ENCODE results near the gene ABCB9.
"Not testable (repeated sequence)": the region's sequence is repeated elsewhere in the genome, so short reads cannot be mapped to it uniquely, and the experiment has no call there.

ABCB9 gene

DNA sequence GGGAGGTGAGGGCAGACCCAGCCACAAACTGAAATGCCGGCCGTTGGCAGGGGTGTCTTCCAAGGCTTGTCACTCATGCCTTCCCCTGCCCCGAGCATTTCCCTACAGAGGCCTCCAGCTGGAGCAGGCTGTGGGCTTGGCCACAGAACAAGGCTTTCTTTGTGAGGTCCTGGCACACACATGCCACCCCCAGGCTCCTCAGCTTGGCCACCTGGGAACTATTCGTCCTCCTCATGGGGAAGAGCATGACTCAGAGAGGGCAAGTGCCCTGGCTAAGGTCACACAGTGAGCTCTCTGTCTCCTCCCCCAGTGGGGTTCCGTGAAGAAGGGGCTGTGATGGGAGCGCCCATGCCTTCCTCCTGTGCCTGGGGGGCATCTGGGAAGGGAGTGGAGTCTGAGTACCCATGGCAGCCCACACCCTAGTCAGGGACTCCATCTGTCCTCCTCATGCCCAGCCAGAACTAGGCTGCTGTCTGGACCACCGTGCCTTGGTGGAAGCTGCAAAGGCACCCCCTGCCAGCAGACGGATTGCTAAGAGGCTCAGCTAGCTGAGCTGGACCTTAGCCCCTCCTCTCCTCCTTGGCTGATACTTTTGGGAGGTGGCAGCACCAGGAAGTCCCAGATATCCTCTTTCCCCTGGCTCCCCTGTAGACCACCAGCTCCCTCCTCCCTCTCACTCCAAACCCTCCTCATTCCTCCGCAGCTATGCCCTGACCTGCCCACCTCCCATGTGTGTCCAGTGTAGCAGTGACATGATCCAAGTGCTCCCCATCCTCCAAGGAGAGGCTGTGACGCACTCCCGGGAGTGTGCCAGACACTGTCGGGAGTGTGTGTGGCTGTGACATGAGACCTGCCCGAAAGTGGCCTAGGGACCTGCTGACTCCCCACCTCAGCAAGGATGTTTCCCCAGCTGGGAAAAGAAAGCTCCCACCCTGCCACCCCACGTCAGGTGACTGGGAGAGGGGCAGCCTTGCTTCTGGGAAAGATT, 21.4 kb downstream of the ABCB9 start:
- peak in 55 of 56 donors; percentile 11 to 91 (median 73) for DNase-seq

DNA sequence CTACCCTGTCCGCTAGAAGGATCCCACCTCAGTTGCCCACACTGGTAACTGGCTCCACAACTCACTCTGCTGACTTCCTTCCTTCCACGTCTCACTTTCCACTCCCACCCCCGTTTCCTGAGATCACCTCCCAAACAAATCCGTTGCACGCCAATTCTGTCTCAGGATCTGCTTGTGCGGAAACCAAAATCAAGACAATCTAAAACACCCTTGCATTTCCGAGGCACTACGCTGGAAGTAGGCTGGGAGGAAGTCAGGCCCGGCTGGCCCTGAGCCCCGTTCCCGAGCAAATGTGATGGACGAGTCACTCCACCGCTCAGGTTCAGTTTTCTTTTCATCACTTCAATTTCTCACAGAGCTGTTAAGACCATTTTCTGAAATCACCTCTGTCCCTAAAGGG, 23.1 kb downstream of the ABCB9 start:
- DNase-seq = no peak

DNA sequence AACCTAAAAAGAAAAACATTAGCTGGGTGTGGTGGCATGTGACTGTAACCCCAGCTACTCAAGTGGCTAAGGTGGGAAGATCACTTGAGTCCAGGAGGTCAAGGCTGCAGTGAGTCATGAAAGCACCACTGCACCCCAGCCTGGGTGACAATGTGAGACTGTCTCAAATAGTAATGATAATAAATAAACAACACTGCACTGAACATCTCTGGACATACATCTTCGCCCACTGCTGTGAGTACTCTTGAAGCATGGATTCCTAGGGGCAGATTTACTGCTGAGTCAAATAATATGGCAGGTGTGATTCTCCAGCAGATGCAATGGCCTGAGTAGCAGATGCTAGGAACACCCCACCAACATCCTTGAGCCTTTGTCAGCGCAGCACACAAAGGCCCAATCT, 23.6 kb downstream of the ABCB9 start:
- no peak for DNase-seq

DNA sequence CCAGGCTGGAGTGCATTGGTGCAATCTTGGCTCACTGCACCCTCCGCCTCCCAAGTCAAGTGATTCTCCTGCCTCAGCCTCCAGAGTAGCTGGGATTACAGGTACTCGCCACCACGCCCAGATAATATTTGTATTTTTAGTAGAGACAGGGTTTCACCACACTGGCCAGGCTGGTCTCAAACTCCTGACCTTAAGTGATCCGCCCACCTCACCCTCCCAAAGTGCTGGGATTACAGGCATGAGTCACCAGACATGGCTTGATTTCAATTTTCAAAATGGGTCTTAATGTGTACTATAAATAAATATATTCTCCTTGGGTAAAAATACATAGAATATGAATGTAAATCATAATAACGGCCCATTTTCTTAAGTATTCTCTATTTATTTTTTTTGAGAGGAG, 24.9 kb downstream of the ABCB9 start:
- not testable (repeated sequence) for DNase-seq

DNA sequence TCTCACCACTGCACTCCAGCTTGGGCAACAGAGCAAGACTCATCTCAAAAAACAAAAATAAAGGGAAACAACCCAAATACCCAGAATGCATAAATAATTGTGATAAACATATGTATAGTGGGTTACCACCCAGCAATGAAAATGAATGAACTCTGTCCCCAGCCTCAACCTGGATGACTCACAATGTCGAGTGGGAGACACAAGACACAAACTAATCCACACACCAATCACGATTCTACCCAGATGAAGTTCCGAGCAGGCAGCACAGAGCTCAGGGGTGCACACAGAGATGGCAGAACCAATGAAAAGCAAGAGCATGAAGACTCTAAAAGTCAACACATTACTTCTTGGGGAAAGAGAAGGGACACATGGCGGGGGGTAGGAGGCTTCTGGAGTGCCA, 27.1 kb downstream of the ABCB9 start:
- DNase-seq = peak in 7 of 56 donors; percentile 11 to 43 (median 26)

DNA sequence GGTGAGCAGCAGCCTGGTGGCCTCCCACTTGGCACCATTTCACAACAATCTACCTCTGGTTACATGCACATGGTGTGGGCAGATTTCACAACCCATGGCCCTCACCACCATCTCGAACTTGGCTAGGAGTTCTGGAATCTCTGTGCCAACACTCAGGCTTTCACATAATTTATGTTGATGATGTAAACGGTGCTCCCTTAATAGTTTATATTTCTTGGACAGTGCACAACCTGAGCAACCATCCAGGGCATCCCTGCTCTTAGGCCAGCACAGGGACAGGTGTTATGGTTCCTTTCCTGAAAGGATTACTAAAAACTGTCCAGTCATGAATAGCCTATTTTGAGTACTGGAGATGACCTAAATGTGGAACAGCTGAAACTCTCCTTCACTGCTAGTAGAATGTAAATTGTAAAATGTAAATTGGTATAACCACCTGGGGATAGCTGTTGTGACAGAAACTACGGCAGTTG, 28.6 kb downstream of the ABCB9 start:
- DNase-seq = no peak

DNA sequence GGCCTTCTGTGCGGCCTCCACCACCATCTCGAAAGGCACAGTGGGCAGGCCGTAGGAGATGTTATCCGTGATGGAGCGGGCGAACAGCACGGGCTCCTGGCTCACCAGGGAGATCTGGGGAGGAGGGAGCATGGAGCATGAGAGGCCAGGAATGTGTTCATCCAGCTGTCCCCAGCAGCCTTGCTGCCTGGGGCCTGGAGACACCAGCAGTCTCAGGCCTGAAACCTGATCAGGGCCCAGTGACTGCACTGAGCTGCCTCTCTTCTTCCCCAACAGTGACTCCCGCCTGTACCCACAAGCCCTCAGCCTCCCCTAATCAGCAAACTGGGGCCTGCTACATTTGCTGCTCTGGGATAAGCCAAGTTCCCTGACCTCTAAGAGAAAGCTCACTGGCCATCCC, 30.9 kb downstream of the ABCB9 start:
- no peak for DNase-seq

DNA sequence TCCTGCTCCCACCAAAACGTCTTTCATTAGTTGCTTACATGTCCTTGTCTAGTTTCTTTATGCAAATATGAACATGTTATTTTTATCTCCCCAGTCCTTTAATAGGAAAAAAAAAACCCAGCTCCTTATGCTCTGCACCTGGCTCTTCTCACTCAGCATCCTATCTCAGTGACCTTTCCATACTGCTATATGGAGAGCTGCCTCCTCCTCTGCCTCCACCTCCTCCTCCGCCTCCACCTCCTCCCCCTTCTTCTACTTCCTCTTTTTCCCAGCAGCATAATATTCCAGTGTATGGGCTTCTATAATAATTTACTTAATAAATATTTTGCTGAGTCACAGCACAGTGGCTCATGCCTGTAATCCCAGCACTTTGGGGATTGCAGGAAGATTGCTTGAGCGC, 31.5 kb downstream of the ABCB9 start:
- no peak for DNase-seq

DNA sequence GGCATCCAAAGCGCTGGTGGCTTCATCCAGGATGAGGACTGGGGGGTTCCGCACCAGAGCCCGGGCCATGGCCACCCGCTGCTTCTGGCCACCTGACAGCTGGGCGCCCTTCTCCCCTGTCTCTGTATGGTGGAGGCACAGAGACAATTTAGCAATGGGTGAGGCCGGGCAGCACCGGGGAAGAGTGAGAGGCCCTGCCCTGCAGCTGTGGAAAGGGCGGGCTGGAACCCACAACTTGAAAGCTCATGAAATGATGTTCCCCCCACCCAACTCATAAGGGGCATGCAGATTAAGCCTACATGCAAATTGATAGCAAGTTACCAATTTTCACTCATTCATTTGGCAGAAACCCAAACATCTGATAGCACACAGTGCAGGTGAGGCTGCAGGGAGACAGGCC, 34.1 kb downstream of the ABCB9 start:
- no peak for DNase-seq

DNA sequence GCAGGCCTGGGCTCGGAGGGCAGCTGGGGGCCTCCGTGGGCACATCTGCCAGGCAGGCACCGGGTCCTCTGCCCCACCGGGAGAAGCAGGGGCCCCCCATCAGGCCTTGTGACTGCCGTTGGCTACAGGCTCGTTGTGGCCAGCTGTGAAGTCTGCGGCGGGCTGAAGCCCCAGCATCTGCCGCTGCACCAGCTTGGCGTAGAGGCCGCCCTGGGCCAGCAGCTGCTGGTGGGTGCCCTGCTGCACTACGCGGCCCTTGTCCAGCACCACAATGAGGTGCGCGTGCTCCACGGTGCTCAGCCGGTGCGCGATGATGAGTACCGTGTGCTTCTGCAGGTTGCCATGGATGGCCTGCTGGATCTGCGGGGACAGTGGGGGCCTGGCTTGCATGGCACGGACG, 36.5 kb downstream of the ABCB9 start:
- no peak for DNase-seq

DNA sequence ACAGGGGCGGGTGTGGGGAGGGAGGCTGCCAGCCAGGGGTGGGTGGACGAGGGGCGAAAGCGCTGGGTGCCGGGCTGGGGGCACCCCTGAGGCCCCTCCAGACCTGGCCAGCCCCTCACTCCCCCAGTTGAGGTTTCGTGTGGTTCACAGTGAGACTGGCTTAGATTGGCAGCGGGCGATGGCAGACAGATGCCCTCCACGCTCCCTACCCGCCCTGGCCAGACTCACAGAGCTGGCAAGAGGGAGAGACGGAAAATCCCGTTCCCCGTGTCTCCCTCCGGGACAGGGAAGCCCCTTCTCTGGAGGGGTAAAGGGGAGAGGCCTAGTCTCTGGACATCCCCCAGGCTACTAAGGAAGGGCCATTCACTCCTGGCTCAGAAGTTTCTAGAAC, 37.1 kb downstream of the ABCB9 start:
- no peak for DNase-seq

DNA sequence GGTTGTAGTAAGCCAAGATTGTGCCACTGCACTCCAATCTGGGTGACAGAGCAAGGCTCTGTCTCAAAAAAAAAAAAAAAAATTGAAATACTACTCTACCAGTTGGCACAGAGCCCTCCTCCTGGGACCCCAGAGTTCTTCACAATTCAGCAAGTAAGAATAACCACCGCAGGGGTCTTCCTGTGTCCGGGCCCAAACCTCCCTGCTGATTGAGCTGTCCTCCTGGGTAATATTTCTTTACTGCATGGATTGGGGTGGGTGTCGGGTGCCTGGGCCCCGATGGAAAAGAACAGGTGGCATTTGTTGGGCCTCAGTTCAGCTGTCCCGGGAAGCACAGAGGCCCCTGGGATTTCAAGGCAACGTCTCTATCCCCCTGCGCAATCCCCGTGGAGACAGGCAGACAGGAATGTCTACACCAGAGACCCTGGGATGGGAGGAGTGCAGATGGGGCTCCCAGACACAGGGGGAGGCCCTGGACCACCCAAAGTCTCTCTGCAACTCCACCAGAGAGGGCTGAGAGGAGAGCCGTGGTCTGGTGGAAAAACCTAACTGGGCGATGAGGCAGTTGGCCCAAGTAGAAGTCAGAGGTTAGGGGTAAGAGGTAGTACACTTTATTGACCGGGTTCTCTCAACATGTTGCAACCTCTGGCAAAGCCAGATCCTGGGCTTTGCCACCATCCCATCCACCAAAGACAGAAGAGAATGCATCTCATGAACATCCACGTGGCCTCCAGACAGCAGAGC, 37.7 kb downstream of the ABCB9 start:
- no peak for DNase-seq

DNA sequence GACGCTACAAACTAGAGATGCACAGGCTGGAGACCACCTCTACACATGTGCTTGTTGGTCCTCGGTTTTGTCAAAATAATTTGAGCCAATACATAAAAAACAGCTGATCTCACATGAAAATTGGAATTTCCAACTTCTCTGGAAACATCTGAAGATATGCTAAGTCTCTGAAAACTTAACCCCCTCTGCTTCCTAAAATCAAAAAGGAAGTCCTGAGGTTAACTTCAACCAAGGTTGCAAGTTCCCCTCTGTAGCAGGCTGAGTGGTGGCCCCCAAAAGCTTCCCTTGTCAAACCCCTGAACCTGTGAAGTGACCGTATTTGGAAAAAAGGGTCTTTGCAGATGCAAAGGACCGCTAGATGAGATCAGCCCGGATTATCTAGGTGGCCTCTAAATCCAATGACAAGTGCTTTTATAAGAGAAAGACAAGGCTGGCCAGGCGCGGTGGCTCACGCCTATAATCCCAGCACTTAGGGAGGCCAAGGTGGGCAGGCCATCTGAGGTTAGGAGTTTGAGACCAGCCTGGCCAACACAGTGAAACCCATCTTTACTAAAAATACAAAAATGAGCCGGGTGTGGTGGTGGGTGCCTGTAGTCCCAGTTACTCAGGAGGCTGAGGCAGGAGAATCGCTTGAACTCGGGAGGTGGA, 38.4 kb downstream of the ABCB9 start:
- no peak for DNase-seq

DNA sequence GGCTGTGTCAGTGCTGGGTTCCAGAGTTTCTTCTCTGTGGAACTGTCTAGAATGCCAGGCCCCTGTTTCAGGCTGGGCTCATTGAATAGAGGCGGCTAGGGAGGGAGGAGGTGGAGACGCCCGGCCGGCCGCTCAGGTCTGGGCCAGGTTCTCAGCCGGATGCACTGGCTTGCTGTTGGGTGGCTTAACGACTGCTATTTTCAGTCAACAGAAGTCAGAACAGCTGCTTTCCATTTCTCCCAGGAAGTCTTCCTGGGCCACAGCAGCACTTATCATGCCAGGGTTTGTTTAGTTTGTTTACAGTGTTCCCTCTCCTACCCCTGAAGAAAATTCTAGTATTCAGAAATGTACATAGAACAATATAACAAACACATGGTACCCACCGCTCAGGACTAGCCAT, 44.3 kb downstream of the ABCB9 start:
- no peak for DNase-seq

DNA sequence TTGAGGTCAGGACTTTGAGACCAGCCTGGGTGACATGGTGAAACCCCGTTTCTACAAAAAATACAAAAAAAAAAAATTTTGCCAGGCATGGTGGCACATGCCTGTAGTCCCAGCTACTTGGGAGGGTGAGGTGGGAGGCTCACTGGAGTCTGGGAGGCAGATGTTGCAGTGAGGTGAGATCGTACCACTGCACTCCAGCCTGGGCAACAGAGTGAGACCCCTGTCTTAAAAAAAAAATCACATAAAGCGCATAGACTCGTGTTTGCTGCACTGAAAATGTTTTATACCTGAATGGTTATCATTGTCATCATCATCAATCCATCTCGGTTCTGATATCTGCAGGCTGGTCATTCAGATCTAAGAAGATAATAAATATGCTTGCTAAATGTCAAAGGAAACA, 45.6 kb downstream of the ABCB9 start:
- DNase-seq = no peak

DNA sequence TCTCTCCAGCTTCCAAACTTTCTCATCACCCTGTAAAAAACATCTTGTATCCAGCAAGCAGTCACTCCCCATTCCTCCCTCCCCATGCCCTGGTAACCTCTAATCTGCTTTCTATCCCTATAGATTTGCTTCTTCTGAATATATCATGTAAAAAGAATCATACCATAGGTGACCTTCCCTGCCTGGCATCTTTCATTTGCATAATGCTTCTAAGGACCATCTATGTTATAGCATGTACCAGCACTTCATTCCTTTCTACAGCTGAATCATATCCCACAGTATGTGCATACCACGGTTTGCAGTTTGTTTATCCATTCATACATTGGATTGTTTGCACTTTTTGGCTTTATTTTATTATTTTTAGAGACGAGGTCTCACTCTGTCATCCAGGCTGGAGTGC, 47.4 kb downstream of the ABCB9 start:
- no peak for DNase-seq

DNA sequence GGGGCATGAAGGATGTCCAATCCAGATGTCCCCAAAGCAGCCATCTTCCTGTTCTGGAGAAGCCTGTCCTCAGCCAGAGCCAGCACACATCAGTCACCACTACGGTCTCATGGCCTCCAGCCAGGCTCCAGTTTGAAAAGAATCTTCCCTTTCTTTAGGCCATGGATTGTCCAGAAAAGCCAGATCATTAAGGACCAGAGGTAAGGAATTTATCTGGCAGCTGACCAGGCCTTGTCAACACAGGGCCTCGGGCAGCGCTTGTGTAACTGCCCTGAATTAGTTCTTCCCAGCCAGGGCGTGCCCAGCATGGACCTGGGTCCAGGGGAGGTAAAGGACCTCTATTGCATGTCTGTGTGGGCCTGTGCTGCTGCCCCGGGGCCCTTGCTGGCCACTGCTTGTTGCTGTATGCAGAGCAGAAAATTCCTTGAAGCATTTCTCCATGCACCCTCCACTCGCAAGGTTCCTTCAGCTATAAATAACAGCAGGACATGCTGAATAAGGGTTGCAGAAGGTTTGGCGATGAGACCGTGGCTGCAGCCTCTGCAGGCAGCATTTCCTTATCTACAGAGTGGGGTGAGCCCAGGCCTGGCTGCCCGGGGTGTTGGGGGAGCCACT, 48.6 kb downstream of the ABCB9 start:
- peak in 2 of 56 donors; percentile 13 to 17 for DNase-seq

DNA sequence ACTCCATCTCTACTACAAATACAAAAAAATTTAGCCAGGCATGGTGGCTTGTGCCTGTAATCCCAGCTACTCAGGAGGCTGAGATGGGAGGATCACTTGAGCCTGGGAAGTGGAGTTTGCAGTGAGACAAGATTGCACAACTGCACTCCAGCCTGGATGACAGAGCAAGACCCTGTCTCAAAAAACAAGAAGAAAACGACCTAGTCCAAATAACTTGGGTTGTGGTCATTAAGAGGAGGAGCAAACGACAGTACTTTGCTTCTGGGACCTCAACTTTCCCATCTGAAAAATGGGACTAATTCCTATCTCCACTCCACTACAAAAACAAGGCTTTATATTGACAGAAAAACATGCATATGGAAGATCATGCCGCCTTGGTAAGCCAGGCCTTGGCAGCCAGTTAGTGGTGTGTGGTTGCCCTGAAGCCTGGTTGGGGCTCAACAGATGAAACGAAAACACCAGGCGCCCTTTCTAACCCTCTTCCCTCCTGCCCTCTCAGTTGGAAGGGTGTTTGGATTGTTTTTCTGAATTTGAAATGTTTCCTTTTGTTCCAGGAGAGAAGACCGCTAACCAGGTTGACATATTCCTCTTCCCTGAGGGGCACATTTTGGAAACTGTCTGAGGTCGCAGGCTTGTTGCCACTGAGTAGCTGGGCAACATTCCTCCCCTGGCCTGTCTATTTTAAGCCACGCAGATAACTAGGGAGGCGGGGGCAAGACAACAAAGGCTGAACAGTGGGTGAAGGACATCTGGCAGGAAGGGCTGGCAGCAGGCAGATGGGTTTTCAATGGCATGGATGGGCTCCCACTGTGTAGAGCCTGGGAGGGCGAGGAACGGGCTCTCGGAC, 56.6 kb downstream of the ABCB9 start:
- peak in 48 of 56 donors; percentile 11 to 82 (median 63) for DNase-seq

DNA sequence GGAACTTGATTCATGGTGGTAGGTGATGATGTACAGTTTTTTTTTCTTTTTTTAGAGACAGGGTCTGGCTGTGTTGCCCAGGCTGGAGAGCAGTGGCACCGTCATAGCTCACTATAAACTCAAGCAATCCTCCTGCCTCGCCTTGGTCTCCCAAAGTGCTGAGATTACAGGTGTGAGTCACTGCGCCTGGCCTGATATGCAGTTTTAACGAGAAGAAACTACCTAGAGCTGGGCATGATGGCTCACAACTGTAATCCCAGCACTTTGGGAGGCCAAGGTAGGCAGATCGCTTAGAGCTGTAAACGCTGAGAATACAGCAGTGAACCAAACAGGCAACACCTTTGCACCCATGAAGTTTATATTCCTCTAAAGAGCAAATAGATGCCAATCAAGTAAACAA, 57.3 kb downstream of the ABCB9 start:
- no peak for DNase-seq

DNA sequence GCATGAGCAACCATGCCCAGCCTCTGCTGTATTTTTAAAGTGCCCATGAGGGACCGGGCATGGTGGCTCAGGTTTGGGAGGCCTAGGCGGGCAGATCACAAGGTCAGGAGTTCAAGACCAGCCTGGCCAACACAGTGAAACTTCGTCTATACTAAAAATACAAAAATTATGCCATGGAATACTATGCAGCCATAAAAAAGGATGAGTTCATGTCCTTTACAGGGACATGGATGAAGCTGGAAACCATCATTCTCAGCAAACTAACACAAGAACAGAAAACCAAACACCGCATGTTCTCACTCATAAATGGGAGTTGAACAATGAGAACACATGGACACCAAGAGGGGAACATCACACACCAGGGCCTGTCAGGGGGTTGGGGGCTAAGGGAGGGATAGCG, 61.0 kb downstream of the ABCB9 start:
- DNase-seq = not testable (repeated sequence)

DNA sequence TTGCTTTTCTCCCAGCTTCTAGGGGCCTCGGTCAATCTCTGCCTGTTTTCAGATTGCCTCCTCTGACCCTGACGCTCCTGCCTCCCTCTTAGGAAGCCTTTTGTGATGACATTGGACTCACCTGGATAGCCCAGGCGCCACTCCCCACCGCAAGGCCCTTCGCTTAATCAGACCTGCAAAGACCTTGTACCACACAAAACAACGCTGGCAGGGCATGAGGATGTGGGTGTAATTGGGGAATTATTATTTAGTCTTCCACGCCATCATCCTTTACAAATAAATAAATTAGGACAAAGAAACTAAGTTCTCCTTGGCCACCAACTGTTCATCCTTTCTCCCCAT, 62.6 kb downstream of the ABCB9 start:
- no peak for DNase-seq
